ENCODE data around the gene FDX2.
A peak's percentile ranks its signal among the peaks of the same experiment; 100 is the strongest.

FDX2 gene

DNA sequence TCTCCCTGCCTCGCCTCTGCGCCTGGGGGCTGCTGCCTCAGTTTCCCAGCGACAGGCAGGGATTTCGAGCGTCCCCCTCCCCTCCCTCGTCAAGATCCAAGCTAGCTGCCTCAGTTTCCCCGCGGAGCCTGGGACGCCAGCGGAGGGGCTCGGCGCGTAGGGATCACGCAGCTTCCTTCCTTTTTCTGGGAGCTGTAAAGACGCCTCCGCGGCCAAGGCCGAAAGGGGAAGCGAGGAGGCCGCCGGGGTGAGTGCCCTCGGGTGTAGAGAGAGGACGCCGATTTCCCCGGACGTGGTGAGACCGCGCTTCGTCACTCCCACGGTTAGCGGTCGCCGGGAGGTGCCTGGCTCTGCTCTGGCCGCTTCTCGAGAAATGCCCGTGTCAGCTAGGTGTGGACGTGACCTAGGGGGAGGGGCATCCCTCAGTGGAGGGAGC is 45.6 kb downstream of the FDX2 start:
- DNase-seq (ENCODE audit: extremely low read depth, insufficient read length), result peak; percentile 88
- peak overlapping the region; percentile 93 for H3K4me3 ChIP-seq (replicated peaks; ENCODE audit: low read depth, low read length)
- no peaks in the 10 kb centered on the region for H3K27me3 ChIP-seq (replicated peaks; ENCODE audit: control insufficient read depth, insufficient read depth, low read length)
- peaks cover 12% of the 10 kb centered on the region for H3K36me3 ChIP-seq (ENCODE audit: control insufficient read depth, insufficient read depth, low read length)
- TF ChIP-seq, protein P1, sequence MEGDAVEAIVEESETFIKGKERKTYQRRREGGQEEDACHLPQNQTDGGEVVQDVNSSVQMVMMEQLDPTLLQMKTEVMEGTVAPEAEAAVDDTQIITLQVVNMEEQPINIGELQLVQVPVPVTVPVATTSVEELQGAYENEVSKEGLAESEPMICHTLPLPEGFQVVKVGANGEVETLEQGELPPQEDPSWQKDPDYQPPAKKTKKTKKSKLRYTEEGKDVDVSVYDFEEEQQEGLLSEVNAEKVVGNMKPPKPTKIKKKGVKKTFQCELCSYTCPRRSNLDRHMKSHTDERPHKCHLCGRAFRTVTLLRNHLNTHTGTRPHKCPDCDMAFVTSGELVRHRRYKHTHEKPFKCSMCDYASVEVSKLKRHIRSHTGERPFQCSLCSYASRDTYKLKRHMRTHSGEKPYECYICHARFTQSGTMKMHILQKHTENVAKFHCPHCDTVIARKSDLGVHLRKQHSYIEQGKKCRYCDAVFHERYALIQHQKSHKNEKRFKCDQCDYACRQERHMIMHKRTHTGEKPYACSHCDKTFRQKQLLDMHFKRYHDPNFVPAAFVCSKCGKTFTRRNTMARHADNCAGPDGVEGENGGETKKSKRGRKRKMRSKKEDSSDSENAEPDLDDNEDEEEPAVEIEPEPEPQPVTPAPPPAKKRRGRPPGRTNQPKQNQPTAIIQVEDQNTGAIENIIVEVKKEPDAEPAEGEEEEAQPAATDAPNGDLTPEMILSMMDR (IDR thresholded peaks at IDR 0.05; ENCODE audit: insufficient read depth, low read length, poor library complexity, severe bottlenecking), result no peak

DNA sequence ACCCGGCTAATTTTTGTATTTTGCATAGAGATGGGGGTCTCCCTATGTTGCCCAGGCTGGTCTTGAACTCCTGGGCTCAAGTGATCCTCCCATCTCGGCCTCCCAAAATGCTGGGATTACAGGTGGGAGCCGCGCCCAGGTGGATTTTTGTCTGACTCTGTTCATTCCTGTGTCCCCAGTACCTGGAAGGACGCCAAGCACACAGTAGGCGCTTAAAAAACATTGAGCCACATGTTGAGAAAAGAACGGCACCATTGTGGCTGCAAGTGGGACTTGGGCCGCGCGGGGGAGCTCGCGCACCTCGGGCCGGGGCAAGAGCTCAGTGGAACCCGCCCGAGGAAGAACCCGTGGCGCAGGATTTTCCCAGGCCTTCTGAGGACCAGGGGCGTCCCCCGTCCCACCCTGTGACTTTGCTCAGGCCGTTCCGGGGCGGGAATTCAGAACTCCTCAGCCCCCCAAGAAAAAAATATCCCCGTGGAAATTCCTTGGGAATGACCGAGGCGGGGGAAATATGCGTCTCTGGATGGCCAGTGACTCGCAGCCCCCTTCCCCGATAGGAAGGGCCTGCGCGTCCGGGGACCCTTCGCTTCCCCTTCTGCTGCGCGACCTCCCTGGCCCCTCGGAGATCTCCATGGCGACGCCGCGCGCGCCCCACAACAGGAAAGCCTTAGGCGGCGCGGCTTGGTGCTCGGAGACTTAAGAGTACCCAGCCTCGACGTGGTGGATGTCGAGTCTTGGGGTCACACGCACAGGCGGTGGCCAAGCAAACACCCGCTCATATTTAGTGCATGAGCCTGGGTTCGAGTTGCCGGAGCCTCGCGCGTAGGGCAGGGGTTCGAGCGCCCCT is 46.3 kb downstream of the FDX2 start:
- peak; percentile 90 for DNase-seq (ENCODE audit: extremely low read depth, insufficient read length)
- Histone ChIP-seq H3K36me3 (ENCODE audit: control insufficient read depth, insufficient read depth, low read length) (peaks cover 6% of the 10 kb centered on the region), H3K27me3 (replicated peaks; ENCODE audit: control insufficient read depth, insufficient read depth, low read length) (no peaks in the 10 kb centered on the region), H3K4me3 (replicated peaks; ENCODE audit: low read depth, low read length) (peak overlapping the region; percentile 93)
- TF ChIP-seq, protein P1 (IDR thresholded peaks at IDR 0.05; ENCODE audit: insufficient read depth, low read length, poor library complexity, severe bottlenecking), result peak; percentile 93

DNA sequence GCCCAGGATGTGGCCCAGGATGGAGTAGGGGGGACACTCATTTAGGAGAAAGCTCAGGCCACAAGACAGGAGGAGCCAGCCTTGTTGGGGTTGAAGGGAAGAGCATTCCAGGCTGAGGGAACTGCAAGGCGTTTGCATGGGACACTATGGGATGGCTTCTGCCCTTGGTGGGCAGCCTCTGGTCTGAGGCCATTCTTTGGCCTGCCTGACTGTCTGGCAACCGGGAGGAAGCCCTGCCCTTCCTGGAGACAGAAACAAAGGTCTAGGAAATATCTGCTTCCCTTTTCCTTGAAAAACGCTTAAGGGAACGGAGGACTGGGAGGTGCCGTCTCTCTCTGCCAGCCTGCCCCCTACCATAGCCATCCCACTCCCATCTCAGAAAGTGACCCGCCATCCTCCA is 47.7 kb downstream of the FDX2 start:
- no peak for DNase-seq (ENCODE audit: extremely low read depth, insufficient read length)
- TF ChIP-seq, protein P1 (IDR thresholded peaks at IDR 0.05; ENCODE audit: insufficient read depth, low read length, poor library complexity, severe bottlenecking), result no peak
- Histone ChIP-seq H3K4me3 (replicated peaks; ENCODE audit: low read depth, low read length) (no peak overlapping the region), H3K36me3 (ENCODE audit: control insufficient read depth, insufficient read depth, low read length) (peaks cover 4% of the 10 kb centered on the region), H3K27me3 (replicated peaks; ENCODE audit: control insufficient read depth, insufficient read depth, low read length) (no peaks in the 10 kb centered on the region)

DNA sequence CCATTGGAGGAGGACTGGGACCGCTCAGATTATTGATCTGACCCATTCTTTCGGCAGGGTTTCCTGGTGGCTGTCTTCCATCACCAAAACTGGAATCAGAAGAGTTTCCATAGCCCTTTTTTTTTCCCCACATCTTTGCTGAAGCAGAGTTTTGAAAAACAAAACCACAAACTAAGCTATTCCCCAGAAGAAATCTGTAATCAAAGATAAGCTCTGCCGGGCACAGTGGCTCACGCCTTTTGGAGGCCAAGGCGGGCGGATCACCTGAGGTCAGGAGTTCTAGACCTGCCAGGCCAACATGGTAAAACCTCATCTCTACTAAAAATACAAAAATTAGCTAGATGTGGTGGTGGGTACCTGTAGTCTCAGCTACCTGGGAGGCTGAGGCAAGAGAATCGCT is 49.1 kb downstream of the FDX2 start:
- TF ChIP-seq, protein P1 (IDR thresholded peaks at IDR 0.05; ENCODE audit: insufficient read depth, low read length, poor library complexity, severe bottlenecking), result no peak
- H3K4me3 ChIP-seq (replicated peaks; ENCODE audit: low read depth, low read length), result no peak overlapping the region
- no peaks in the 10 kb centered on the region; the same call in 1 of the 2 replicates for H3K36me3 ChIP-seq (ENCODE audit: control insufficient read depth, insufficient read depth, low read length)
- H3K27me3 ChIP-seq (replicated peaks; ENCODE audit: control insufficient read depth, insufficient read depth, low read length), result no peaks in the 10 kb centered on the region
- DNase-seq (ENCODE audit: extremely low read depth, insufficient read length), result no peak

DNA sequence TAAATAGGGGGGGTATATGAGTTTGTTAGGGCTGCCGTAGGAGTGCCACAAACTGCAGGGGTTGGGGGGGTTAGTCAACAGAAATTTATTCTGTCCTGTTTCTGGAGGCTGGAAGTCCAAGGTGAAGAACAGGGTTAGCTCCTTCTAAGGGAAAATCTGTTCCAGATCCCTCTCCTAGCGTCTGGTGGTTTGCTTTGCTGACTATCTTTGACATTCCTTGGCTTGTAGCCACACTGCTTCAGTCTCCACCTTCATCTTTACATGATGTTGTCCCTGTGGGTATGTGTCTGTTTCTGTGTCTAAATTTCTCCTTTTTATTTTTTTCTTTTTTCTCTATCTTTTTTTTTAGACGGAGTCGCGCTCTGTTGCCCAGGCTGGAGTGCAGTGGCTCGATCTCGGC is 53.0 kb downstream of the FDX2 start:
- no peaks in the 10 kb centered on the region for H3K27me3 ChIP-seq (replicated peaks; ENCODE audit: control insufficient read depth, insufficient read depth, low read length)
- no peak overlapping the region for H3K4me3 ChIP-seq (replicated peaks; ENCODE audit: low read depth, low read length)
- TF ChIP-seq, protein P1 (IDR thresholded peaks at IDR 0.05; ENCODE audit: insufficient read depth, low read length, poor library complexity, severe bottlenecking), result no peak
- no peak for DNase-seq (ENCODE audit: extremely low read depth, insufficient read length)
- peaks cover 10% of the 10 kb centered on the region for H3K36me3 ChIP-seq (ENCODE audit: control insufficient read depth, insufficient read depth, low read length)

All from GM06990 (cell line).